Esophagus (tissue), 2 donors: ENCODE data around the gene FAM13A. TPM values are rescaled to one million over a fixed set of nuclear protein-coding genes. Genes with fewer than 3 reads are reported as not detected.

Source experiments
- H3K27ac ChIP-seq, 2 donors: one replicate each; pipeline ENCODE4 v1.5.1; 2013; ENCODE audit warnings: low read depth in 2 of 2, mild to moderate bottlenecking in 2 of 2, inconsistent platforms in 1 of 2, low read length in 1 of 2, moderate library complexity in 1 of 2
- H3K27me3 ChIP-seq, 2 donors: one replicate each; pipeline ENCODE4 v1.6.1; 2013; ENCODE audit warnings: low read length in 2 of 2, control low read depth in 1 of 2, mild to moderate bottlenecking in 1 of 2; ENCODE audit not compliant: insufficient read depth in 2 of 2, control insufficient read depth in 1 of 2
- H3K36me3 ChIP-seq, 2 donors: one replicate each; pipeline ENCODE4 v1.6.1; 2013; ENCODE audit warnings: low read length in 1 of 2; ENCODE audit not compliant: control insufficient read depth in 2 of 2, insufficient read depth in 2 of 2
- H3K4me1 ChIP-seq, 2 donors: one replicate each; pipeline ENCODE4 v1.6.1; 2013; ENCODE audit warnings: low read length in 1 of 2; ENCODE audit not compliant: control insufficient read depth in 2 of 2, insufficient read depth in 2 of 2
- H3K4me3 ChIP-seq, 2 donors: one replicate each; pipeline ENCODE4 v1.5.1; 2013; ENCODE audit warnings: low read length in 2 of 2, mild to moderate bottlenecking in 2 of 2, low read depth in 1 of 2, moderate library complexity in 1 of 2
- H3K9me3 ChIP-seq, 2 donors: one replicate each; pipeline ENCODE4 v1.6.1; 2013; ENCODE audit warnings: mild to moderate bottlenecking in 2 of 2, low read depth in 1 of 2, low read length in 1 of 2, moderate library complexity in 1 of 2; ENCODE audit not compliant: control insufficient read depth in 2 of 2, insufficient read depth in 1 of 2
- WGBS, 2 donors: extraction: QIAGEN DNeasy Blood & Tissue Kit; methylation state at CpG; one replicate each; pipeline ENCODE4 v1.1.7; 2013; 5-methylcytosine and 5-hydroxymethylcytosine counted together
- polyA plus RNA-seq, 2 donors: library from polyadenylated mRNA; stranded (reverse); fragments of 200-250 nt; gene quantifications; one replicate each; pipeline ENCODE4 v1.2.3, GENCODE V29; 2013
- donor health status: healthy with polysubstance abuse.
- donor health status: Bipolar disorder and iron deficiency.

Gene FAM13A
- polyA plus RNA-seq, 2 donors, result 2.5 to 2.7 TPM

GRCh38 chr4:88756149-88756548, 300.8 kb downstream of the FAM13A start:
- Histone ChIP-seq H3K27me3 (no peaks in the 10 kb centered on the region), H3K36me3 (no peaks in the 10 kb centered on the region), H3K4me3 (no peak overlapping the region), H3K27ac (no peak overlapping the region), H3K9me3 (no peaks in the 10 kb centered on the region), H3K4me1 (no peaks in the 10 kb centered on the region)
- WGBS, 2 donors, result 62 to 66% methylated on average over 5 of the region's 5 CpGs

- 86 to 99% methylated on average over 1 of the region's 1 CpG for WGBS, 2 donors
These were observed 301.5 kb downstream of the FAM13A start for GRCh38 chr4:88755454-88755853.

GRCh38 chr4:88754796-88755195, 302.2 kb downstream of the FAM13A start:
- Histone ChIP-seq H3K36me3 (peaks cover 0 to 3% of the 10 kb centered on the region in 2 donors), H3K27ac (no peak overlapping the region), H3K4me3 (no peak overlapping the region), H3K4me1 (no peaks in the 10 kb centered on the region), H3K27me3 (no peaks in the 10 kb centered on the region), H3K9me3 (no peaks in the 10 kb centered on the region)
- 70 to 98% methylated on average over 3 of the region's 3 CpGs for WGBS, 2 donors

More at GRCh38 chr4:88755454-88755853, 301.5 kb downstream of the FAM13A start:
- no peak overlapping the region for H3K4me3 ChIP-seq
- H3K4me1 ChIP-seq, result no peaks in the 10 kb centered on the region
- H3K36me3 ChIP-seq, result peaks cover 0 to under 1% of the 10 kb centered on the region in 2 donors
- no peaks in the 10 kb centered on the region for H3K9me3 ChIP-seq
- no peaks in the 10 kb centered on the region for H3K27me3 ChIP-seq
- no peak overlapping the region for H3K27ac ChIP-seq

GRCh38 chr4:88753658-88754571, 303.1 kb downstream of the FAM13A start:
- Histone ChIP-seq H3K4me3 (no peak overlapping the region), H3K9me3 (no peaks in the 10 kb centered on the region), H3K27ac (no peak overlapping the region), H3K27me3 (no peaks in the 10 kb centered on the region), H3K36me3 (peaks cover 0 to 3% of the 10 kb centered on the region in 2 donors), H3K4me1 (no peaks in the 10 kb centered on the region)
- 61 to 77% methylated on average over 7 of the region's 7 CpGs for WGBS, 2 donors

- Histone ChIP-seq H3K4me3 (no peak overlapping the region), H3K9me3 (no peaks in the 10 kb centered on the region), H3K27ac (no peak overlapping the region), H3K4me1 (no peaks in the 10 kb centered on the region), H3K27me3 (no peaks in the 10 kb centered on the region), H3K36me3 (peaks cover 0 to 7% of the 10 kb centered on the region in 2 donors)
- 48 to 76% methylated on average over 2 of the region's 2 CpGs for WGBS, 2 donors
These were observed 304.2 kb downstream of the FAM13A start for GRCh38 chr4:88752754-88753153.

GRCh38 chr4:88752076-88752463, 304.9 kb downstream of the FAM13A start:
- 84 to 86% methylated on average over 4 of the region's 4 CpGs for WGBS, 2 donors
- Histone ChIP-seq H3K27me3 (no peaks in the 10 kb centered on the region), H3K27ac (no peak overlapping the region), H3K4me1 (no peaks in the 10 kb centered on the region), H3K4me3 (no peak overlapping the region), H3K36me3 (peaks cover 0 to 7% of the 10 kb centered on the region in 2 donors), H3K9me3 (no peaks in the 10 kb centered on the region)

GRCh38 chr4:88751258-88752075, 305.5 kb downstream of the FAM13A start:
- Histone ChIP-seq H3K27me3 (no peaks in the 10 kb centered on the region), H3K27ac (no peak overlapping the region), H3K4me1 (no peaks in the 10 kb centered on the region), H3K9me3 (no peaks in the 10 kb centered on the region), H3K36me3 (peaks cover 0 to 7% of the 10 kb centered on the region in 2 donors), H3K4me3 (no peak overlapping the region)
- WGBS, 2 donors, result 77 to 88% methylated on average over 7 of the region's 7 CpGs

- 89 to 97% methylated on average over 10 of the region's 10 CpGs for WGBS, 2 donors
- Histone ChIP-seq H3K4me3 (no peak overlapping the region), H3K36me3 (peaks cover 0 to 7% of the 10 kb centered on the region in 2 donors), H3K27ac (no peak overlapping the region), H3K9me3 (no peaks in the 10 kb centered on the region), H3K4me1 (no peaks in the 10 kb centered on the region), H3K27me3 (no peaks in the 10 kb centered on the region)
These were observed 306.6 kb downstream of the FAM13A start for GRCh38 chr4:88750369-88750768.

GRCh38 chr4:88747351-88747750, 309.6 kb downstream of the FAM13A start:
- Histone ChIP-seq H3K4me3 (no peak overlapping the region), H3K36me3 (peaks cover 0 to 7% of the 10 kb centered on the region in 2 donors), H3K27ac (no peak overlapping the region), H3K9me3 (no peaks in the 10 kb centered on the region), H3K27me3 (no peaks in the 10 kb centered on the region), H3K4me1 (no peaks in the 10 kb centered on the region)
- 95 to 96% methylated on average over 7 of the region's 7 CpGs for WGBS, 2 donors
